Hippocampal formation (tissue), 2 donors: ENCODE data around the gene SYT15.
"Not testable (repeated sequence)": the region's sequence is repeated elsewhere in the genome, so short reads cannot be mapped to it uniquely, and the experiment has no call there.

Experiments used
- DNase-seq, 2 donors: peaks; one replicate each; lab custom pipeline; 2025; lab: John Stamatoyannopoulos, UW

SYT15 gene

DNA sequence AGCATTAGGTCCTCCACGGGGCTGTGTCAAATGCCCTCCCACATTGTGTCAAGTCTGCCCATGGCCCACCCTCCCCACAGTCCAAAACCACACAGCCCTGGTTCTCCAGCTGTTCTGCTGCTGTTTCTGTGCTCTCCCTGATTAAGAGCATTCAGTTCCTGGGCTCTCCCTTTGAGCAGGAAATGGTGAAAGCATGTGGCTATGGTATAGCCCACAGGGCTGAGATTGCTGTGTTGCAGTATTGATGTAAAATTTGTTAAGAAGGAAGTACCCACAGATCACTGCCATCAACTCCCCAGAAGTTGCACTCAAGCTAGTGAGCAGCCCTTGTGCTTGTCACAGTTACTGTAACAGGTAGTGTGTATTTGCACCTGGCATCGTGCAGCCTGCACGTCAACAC is 9.3 kb downstream of the SYT15 start:
- DNase-seq, result not testable (repeated sequence)

GRCh38 chr10:46589589-46589988 is 10.7 kb downstream of the SYT15 start:
- DNase-seq, result not testable (repeated sequence)

- DNase-seq, result not testable (repeated sequence)
Measured at GRCh38 chr10:46591053-46591452, 12.1 kb downstream of the SYT15 start.

- not testable (repeated sequence) for DNase-seq
Measured at GRCh38 chr10:46593307-46593706, 14.4 kb downstream of the SYT15 start.

- DNase-seq, result not testable (repeated sequence)
Measured at GRCh38 chr10:46594453-46595063, 15.6 kb downstream of the SYT15 start.

DNA sequence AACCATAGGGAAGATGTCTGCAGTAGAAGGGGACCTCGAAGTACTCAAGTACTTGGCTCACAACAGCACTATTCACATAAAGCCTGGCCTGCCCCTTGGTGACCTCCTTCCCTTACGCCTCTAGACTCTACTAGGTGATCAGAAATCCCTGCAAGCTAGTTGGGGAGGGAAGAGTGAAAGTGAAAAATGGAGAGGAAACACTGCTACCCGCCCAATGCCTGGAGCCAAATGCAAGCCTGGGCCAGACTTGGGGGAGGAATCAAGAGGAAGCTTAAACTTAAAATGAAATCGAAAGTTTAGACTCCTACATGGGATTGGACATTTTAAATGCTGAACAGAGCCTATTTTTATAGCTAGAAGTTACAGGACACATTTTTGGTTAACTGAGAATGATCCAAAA is 17.6 kb downstream of the SYT15 start:
- not testable (repeated sequence) for DNase-seq

- not testable (repeated sequence) for DNase-seq
Measured at GRCh38 chr10:46597616-46598246, 18.8 kb downstream of the SYT15 start.

DNA sequence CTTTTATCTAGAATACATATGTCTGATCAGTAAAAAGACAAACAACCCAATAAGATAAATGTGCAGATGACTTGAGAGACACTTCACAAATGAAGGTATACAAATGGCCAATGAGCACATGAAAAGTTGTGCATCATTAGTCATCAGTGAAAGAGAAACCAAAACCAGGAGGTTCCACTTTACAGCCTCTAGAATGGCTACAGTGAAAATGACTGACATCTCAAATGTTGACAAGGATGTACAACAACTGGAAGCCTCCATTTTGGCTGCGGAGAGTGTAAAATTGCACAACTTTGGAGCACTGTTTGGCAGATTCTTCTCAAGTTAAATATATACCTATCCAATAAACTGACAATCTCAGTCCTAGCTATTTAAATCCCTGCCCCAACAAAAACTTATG is 21.6 kb downstream of the SYT15 start:
- not testable (repeated sequence) for DNase-seq

DNA sequence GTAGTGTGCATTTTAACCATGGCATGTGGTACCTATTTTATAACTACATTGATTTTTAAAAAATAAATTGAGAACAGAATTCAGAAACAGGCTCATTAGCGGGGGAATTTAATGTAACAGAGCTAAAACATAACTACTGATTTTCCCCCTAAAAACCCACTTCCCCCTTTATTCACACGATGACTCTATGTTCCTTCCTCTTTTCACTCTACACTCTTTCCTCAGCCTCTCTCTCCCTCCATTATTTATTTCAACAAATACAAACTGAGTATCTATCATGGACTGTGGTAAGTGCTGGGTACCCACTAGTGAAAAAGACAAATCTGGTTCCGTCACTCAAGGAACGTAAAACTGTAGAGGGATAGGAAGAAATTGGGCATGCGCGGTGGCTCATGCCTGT is 36.6 kb downstream of the SYT15 start:
- DNase-seq, result not testable (repeated sequence)

DNA sequence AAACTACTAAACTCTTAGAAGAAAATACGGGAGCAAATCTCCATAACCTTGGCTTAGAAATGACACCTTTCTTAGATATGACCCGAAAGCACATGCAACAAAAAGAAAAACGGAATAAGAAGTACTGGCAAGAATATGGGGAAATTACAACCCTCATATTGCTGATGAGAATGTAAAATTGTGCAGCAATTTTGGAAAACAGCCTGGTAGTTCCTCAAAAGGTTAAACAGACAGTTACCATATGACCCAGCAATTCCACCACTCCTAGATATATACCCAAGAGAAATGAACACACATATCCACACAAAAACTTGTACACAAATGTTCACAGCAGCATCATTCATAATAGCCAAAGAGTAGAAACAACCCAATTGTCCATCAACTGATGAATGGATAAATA is 37.3 kb downstream of the SYT15 start:
- DNase-seq, result not testable (repeated sequence)

DNA sequence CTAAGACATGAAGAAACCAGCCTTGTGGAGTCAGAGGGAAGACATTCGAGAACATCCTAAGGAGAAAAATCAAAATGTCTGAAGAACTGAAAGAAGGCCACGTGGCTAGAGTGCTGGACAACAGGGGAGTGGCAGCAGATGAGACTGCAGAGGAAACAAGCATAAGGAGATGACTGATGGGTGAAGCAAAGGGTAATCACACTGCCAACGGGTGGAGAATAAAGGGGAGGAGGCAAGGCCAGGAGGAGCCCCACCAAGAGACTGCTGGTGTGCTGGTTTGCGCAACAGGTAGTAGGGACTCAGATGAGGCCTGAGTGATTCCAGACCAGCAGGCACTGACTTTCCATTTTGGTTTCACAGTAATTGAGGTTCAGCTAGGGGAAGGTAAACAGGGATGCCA is 38.2 kb downstream of the SYT15 start:
- not testable (repeated sequence) for DNase-seq

DNA sequence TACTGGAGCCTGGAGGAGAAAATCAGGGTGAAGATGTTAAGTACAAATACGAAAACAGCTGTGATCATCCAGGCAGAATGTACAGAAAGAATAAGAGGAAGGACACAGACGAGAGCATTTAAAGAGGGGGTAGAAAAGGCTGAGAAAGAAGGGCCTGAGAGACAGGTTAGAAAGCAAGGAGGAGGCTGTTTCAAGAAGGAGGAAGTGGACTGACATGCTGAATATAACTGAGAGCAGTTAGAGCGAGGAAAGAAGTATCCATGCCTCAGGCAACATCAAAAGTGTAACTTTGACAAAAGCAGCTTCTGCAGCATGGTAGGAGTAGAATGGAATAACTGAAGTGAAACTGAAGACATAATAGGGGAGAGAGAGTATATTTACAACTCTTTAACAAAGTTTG is 39.0 kb downstream of the SYT15 start:
- DNase-seq, result not testable (repeated sequence)

- DNase-seq, result not testable (repeated sequence)
Measured at GRCh38 chr10:46623899-46624654, 45.1 kb downstream of the SYT15 start.

DNA sequence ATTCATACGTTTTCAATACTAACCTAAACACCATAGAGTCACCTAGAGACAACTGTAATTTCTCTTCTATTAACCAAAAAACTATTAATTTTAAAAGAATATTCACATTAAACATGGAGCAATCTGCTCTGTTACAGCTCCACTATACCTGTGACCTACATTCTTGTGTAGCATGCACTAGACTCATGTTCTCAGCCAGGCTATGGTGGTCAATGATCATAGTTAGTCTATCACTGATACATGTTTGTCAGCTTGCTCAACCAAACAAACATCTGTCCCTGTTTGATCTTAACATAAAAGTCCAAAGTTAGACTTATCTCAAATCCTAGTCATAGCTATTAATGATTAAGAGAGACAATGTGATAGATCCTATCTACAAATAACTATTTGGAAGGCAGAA is 50.9 kb downstream of the SYT15 start:
- DNase-seq, result not testable (repeated sequence)

- not testable (repeated sequence) for DNase-seq
Measured at GRCh38 chr10:46630816-46631215, 51.9 kb downstream of the SYT15 start.

- DNase-seq, result not testable (repeated sequence)
Measured at GRCh38 chr10:46631683-46632082, 52.8 kb downstream of the SYT15 start.

DNA sequence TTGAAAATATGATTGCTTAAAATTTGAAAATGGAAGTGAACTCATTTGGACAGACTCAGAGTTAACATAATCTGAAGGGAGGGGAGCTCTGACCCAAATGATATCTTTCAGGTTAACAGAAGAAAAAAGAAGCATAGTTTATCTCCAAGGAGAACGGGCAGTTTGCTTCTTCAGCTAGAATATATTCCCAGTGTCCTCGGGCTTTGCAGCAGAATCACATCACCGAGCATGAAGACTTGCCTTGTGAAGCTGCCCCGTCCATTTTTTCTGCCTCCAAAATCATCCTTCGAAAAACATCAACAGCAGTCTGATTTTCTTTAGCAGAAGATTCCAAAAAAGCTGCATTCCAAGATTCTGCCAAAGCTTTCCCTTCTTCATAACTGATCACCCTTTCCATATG is 55.8 kb downstream of the SYT15 start:
- not testable (repeated sequence) for DNase-seq

- DNase-seq, result not testable (repeated sequence)
Measured at GRCh38 chr10:46635364-46635959, 56.5 kb downstream of the SYT15 start.

- not testable (repeated sequence) for DNase-seq
Measured at GRCh38 chr10:46640005-46640404, 61.1 kb downstream of the SYT15 start.
